A549 (cell line): ENCODE results near the gene TMCO6.

Experiments
- CHD2 ChIP-seq: fragments of 150-350 bp; IDR thresholded peaks from 2 replicates; pipeline ENCODE4 v1.6.1; 2014; ENCODE audit warnings: low read length; ENCODE audit not compliant: partially characterized antibody
- CTCF ChIP-seq: fragments of >200 bp; sonication (Bioruptor Twin); formaldehyde crosslinking; IDR thresholded peaks from 3 replicates; pipeline ENCODE4 v1.5.1; 2016
- KDM1A ChIP-seq: fragments of 200-600 bp; sonication (generic); IDR thresholded peaks from 2 replicates; pipeline ENCODE4 v1.6.1; 2016; ENCODE audit warnings: low read depth, mild to moderate bottlenecking
- POLR2A ChIP-seq: IDR thresholded peaks from 2 replicates; pipeline ENCODE4 v1.6.1; 2012; ENCODE audit warnings: mild to moderate bottlenecking, low read length
- REST ChIP-seq: fragments of 200-600 bp; sonication (generic); IDR thresholded peaks from 2 replicates; pipeline ENCODE4 v1.6.1; 2016; ENCODE audit warnings: antibody characterized with exemption, mild to moderate bottlenecking, moderate library complexity

- no peak for TF ChIP-seq CTCF
- TF ChIP-seq CHD2 = no peak
- TF ChIP-seq REST = no peak
- no peak for TF ChIP-seq KDM1A
- no peak for TF ChIP-seq POLR2A
Measured at GRCh38 chr5:140611020-140611521, 28.2 kb upstream of the TMCO6 start.
